ENCODE results near the gene STN1. TPM values are rescaled to one million over a fixed set of nuclear protein-coding genes. Genes with fewer than 3 reads are reported as not detected.

STN1 gene
- total RNA-seq, 3 donors from 2014 or later, result 23.8 to 31.2 (median 25.2) TPM

- intact Hi-C loops (cut with DNase I; ENCODE audit: low total_unique reads), result no loop called here
- H3K27me3 ChIP-seq, result no peaks in the 10 kb centered on the region
- TF ChIP-seq POLR2A (IDR thresholded peaks at IDR 0.05) (no peak), CTCF (IDR thresholded peaks at IDR 0.05) (no peak), POLR2AphosphoS5 (IDR thresholded peaks at IDR 0.05) (no peak)
- peaks cover 7 to 13% of the 10 kb centered on the region in 2 donors for H3K4me1 ChIP-seq
- DNase-seq (ENCODE audit: low spot score in 2 of 2), result no peak
- H3K27ac ChIP-seq, result no peak overlapping the region
- H3K36me3 ChIP-seq, result no peaks in the 10 kb centered on the region
- H3K9me3 ChIP-seq, result no peaks in the 10 kb centered on the region
- no peak overlapping the region for H3K4me3 ChIP-seq
These were observed 74.9 kb downstream of the STN1 start for GRCh38 chr10:103843045-103843444.

GRCh38 chr10:103842605-103843004, 75.4 kb downstream of the STN1 start:
- no peak overlapping the region for H3K4me3 ChIP-seq
- intact Hi-C loops (cut with DNase I; ENCODE audit: low total_unique reads), result no loop called here
- H3K27ac ChIP-seq, result no peak overlapping the region
- DNase-seq (ENCODE audit: low spot score in 2 of 2), result no peak
- H3K36me3 ChIP-seq, result no peaks in the 10 kb centered on the region
- H3K4me1 ChIP-seq, result peaks cover 7 to 13% of the 10 kb centered on the region in 2 donors
- TF ChIP-seq POLR2A (IDR thresholded peaks at IDR 0.05) (no peak), POLR2AphosphoS5 (IDR thresholded peaks at IDR 0.05) (no peak), CTCF (IDR thresholded peaks at IDR 0.05) (no peak)
- no peaks in the 10 kb centered on the region for H3K27me3 ChIP-seq
- no peaks in the 10 kb centered on the region for H3K9me3 ChIP-seq

- H3K36me3 ChIP-seq, result no peaks in the 10 kb centered on the region
- no peaks in the 10 kb centered on the region for H3K27me3 ChIP-seq
- H3K27ac ChIP-seq, result no peak overlapping the region
- H3K4me3 ChIP-seq, result no peak overlapping the region
- no peaks in the 10 kb centered on the region for H3K9me3 ChIP-seq
- TF ChIP-seq POLR2AphosphoS5 (IDR thresholded peaks at IDR 0.05) (no peak), POLR2A (IDR thresholded peaks at IDR 0.05) (no peak), CTCF (IDR thresholded peaks at IDR 0.05) (no peak)
- DNase-seq (ENCODE audit: low spot score in 2 of 2), result no peak
- intact Hi-C loops (cut with DNase I; ENCODE audit: low total_unique reads), result no loop called here
- peaks cover 7 to 13% of the 10 kb centered on the region in 2 donors for H3K4me1 ChIP-seq
These were observed 76.5 kb downstream of the STN1 start for GRCh38 chr10:103841519-103841918.

- H3K27ac ChIP-seq, result peak overlapping the region in 1 of 2 donors; percentile 17
- H3K4me3 ChIP-seq, result no peak overlapping the region
- H3K27me3 ChIP-seq, result no peaks in the 10 kb centered on the region
- H3K36me3 ChIP-seq, result no peaks in the 10 kb centered on the region
- H3K4me1 ChIP-seq, result peaks cover 8 to 13% of the 10 kb centered on the region in 2 donors
- TF ChIP-seq POLR2A (IDR thresholded peaks at IDR 0.05) (no peak), CTCF (IDR thresholded peaks at IDR 0.05) (no peak), POLR2AphosphoS5 (IDR thresholded peaks at IDR 0.05) (no peak)
- DNase-seq (ENCODE audit: low spot score in 2 of 2), result no peak
- no peaks in the 10 kb centered on the region for H3K9me3 ChIP-seq
- intact Hi-C loops (cut with DNase I; ENCODE audit: low total_unique reads), result no loop called here
These were observed 77.3 kb downstream of the STN1 start for GRCh38 chr10:103840740-103841070.

GRCh38 chr10:103839872-103840739, 77.9 kb downstream of the STN1 start:
- Histone ChIP-seq H3K27me3 (no peaks in the 10 kb centered on the region), H3K9me3 (no peaks in the 10 kb centered on the region), H3K27ac (peak overlapping the region in 1 of 2 donors; percentile 17), H3K4me3 (no peak overlapping the region), H3K4me1 (peaks cover 13 to 14% of the 10 kb centered on the region in 2 donors), H3K36me3 (no peaks in the 10 kb centered on the region)
- no peak for DNase-seq (ENCODE audit: low spot score in 2 of 2)
- intact Hi-C loops (cut with DNase I; ENCODE audit: low total_unique reads), result no loop called here
- no peak for TF ChIP-seq POLR2A (IDR thresholded peaks at IDR 0.05)
- no peak for TF ChIP-seq CTCF (IDR thresholded peaks at IDR 0.05)
- no peak for TF ChIP-seq POLR2AphosphoS5 (IDR thresholded peaks at IDR 0.05)
